Occipital lobe (tissue), 2 donors: Measurements from ENCODE around the gene KRTAP9-6. TPM values are rescaled to one million over a fixed set of nuclear protein-coding genes. Genes with fewer than 3 reads are reported as not detected.
"Not testable (repeated sequence)": the region's sequence is repeated elsewhere in the genome, so short reads cannot be mapped to it uniquely, and the experiment has no call there.

Experiments
- DNase-seq: peaks from one replicate; lab custom pipeline; 2025; lab: John Stamatoyannopoulos, UW
- total RNA-seq: library from RNA; depleted of rRNA; stranded (reverse); fragments of >200 nt; gene quantifications from one replicate; pipeline ENCODE4 v1.2.3, GENCODE V29; 2014

KRTAP9-6 gene, protein sequence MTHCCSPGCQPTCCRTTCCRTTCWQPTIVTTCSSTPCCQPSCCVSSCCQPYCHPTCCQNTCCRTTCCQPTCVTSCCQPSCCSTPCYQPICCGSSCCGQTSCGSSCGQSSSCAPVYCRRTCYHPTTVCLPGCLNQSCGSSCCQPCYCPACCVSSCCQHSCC
- not detected for total RNA-seq

DNA sequence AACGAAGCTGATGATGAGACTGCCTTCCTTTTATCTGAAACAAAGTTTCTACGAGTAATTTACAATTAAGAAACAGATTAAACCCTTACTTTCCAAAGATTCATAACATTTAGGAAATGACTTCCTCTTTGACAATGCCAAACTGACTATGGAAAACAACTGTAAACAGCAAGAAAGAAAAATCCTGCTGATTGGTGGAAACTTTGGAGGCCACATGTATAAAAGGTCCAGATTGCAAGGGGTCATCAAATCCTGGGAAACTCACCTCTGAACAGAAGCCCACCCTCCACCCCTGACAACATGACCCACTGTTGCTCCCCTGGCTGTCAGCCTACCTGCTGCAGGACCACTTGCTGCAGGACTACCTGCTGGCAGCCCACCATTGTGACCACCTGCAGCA lies at the start of gene KRTAP9-6:
KRTAP9-6 (plus strand) TSS at position 301 of the 400 bp plus-strand sequence; CDS start at position 301, 0 bp downstream.
- DNase-seq, result no peak

DNA sequence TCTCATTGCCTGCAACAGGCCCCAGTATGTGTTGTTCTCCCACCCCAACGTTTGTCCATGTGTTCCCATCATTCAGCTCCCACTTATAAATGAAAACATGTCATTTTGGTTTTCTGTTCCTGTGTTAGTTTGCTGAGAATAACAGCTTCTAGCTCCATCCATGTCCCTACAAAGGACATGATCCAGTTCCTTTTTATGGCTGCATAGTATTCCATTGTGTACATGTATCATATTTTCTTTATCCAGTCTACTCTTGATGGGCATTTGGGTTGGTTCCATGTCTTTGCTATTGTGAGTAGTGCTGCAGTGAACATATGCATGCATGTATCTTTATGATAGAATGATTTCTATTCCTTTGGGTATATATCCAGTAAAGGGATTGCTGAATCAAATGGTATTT lies 49.5 kb upstream of the KRTAP9-6 start:
- DNase-seq, result no peak

DNA sequence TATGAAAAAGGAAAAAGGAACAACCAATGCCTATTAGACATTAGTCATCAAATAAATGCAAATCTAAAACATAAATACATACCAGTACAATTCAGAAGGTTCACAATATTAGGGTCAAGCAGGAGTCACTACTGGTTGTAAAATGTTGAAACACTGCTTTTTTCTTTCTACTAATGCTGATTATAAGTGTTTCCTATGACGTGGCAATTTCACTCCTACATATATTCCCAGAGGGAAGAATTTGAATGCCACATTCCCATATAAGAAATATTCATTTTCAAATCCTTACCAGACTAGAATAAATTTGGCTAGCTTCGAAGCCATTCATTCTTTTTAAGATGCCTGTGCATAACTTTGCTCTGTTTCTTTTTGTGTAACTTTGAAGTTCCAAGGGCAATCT lies 41.4 kb upstream of the KRTAP9-6 start:
- DNase-seq, result no peak

DNA sequence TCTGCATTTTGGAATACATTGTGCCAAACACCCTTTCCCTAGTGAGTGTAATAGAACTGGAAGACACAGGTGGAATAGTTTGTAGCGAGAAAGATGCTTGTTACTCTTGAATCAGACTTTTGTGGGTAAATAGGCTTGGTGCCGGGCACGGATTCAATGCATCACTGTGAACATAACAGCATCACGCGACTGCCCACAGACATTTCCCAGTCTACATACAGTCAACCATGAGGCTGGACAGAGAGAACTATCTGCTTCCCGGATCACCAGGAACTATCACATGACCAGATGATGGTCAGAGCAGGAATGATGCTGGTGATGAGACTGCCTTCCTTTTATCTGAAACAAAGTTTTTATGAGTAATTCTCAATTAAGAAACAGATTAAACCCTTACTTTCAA lies 39.1 kb upstream of the KRTAP9-6 start:
- DNase-seq, result no peak

DNA sequence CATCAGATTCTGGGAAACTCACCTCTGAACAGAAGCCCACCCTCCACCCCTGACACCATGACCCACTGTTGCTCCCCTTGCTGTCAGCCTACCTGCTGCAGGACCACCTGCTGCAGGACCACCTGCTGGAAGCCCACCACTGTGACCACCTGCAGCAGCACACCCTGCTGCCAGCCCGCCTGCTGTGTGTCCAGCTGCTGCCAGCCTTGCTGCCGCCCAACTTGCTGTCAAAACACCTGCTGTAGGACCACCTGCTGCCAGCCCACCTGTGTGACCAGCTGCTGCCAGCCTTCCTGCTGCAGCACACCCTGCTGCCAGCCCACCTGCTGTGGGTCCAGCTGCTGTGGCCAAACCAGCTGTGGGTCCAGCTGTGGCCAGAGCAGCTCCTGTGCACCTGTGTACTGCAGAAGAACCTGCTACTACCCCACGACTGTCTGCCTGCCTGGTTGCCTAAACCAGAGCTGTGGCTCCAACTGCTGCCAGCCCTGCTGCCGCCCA lies 38.5 kb upstream of the KRTAP9-6 start, which contains the start of gene KRTAP9-2:
KRTAP9-2 (plus strand) TSS at position 51 of the 498 bp plus-strand sequence; CDS start at position 58, 7 bp downstream.
- DNase-seq, result not testable (repeated sequence)

DNA sequence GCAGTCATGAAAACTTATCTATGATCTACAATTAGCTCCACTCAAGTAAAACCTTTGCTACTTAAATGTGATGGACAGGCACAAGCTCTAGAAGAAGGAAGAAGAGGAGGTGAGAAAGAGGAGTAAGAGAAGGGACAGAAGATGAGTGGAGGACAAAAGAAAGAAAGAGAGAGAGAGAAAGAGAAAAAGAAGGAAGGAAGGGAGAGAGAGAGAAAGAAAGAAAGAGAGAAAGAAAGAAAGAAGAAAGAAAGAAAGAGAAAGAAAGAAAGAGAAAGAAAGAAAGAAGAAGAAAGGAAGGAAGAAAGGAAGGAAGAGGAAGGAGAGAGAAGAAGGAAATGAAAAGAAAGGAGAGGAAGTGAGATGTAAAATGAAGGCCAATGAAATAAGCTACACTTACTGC lies 35.1 kb upstream of the KRTAP9-6 start:
- no peak for DNase-seq

DNA sequence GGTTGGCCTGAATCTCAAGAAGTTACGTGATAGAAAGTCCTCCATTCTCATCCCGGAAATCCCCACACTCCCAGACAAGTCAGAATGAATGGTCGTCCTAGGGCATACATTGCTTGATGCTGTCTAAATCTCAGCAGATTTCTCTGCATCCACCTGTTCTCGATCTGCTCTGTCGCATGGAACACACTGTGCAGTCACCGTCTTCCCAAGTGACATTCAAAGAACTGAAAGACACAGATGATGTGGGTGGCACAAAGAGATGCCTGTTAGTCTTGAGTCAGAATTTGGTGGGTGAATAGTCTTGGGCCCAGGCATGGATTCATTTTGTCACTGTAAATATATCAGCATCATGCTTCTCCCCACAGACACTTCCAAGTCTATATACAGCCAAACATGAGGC lies 33.4 kb upstream of the KRTAP9-6 start:
- DNase-seq, result no peak

DNA sequence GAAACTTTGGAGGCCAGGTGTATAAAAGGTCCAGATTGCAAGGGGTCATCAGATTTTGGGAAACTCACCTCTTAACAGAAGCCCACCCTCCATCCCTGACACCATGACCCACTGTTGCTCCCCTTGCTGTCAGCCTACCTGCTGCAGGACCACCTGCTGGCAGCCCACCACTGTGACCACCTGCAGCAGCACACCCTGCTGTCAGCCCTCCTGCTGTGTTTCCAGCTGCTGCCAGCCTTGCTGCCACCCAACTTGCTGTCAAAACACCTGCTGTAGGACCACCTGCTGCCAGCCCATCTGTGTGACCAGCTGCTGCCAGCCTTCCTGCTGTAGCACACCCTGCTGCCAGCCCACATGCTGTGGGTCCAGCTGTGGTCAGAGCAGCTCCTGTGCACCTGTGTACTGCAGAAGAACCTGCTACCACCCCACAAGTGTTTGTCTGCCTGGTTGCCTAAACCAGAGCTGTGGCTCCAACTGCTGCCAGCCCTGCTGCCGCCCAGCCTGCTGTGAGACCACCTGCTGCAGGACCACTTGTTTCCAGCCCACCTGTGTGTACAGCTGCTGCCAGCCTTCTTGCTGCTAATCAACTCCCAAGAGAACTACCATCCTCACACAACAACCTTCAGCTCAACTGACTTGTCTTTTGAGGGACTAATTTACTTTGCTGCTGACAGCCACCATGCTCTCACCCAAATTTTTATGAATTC lies 32.6 kb upstream of the KRTAP9-6 start, which contains the start of gene KRTAP9-3:
KRTAP9-3 (plus strand) TSS at position 51 of the 707 bp plus-strand sequence; CDS start at position 104, 53 bp downstream.
- not testable (repeated sequence) for DNase-seq

DNA sequence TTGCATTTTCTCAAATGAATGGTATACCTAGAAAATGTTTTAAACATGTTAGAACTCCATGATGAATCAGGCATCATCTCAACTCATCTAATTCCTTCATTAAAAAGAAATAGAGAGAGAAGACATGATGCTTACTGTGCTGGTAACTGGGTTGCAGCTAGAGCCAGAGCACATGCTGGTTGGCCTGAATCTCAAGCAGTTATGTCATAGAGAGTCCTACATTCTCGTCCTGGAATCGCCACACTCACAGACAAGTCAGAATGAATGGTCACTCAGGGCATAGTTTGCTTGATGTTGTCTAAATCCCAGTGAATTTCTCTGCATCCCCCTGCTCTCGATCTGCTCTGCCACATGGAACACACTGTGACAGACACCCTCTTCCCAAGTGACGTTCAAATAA lies 28.1 kb upstream of the KRTAP9-6 start:
- not testable (repeated sequence) for DNase-seq

DNA sequence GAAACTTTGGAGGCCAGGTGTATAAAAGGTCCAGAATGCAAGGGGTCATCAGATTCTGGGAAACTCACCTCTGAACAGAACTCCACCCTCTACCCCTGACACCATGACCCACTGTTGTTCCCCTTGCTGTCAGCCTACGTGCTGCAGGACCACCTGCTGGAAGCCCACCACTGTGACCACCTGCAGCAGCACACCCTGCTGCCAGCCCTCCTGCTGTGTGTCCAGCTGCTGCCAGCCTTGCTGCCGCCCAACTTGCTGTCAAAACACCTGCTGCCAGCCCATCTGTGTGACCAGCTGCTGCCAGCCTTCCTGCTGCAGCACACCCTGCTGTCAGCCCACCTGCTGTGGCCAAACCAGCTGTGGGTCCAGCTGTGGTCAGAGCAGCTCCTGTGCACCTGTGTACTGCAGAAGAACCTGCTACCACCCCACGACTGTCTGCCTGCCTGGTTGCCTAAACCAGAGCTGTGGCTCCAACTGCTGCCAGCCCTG lies 27.2 kb upstream of the KRTAP9-6 start, which contains the start of gene KRTAP9-8:
KRTAP9-8 (plus strand) TSS at position 51 of the 489 bp plus-strand sequence; CDS start at position 104, 53 bp downstream.
- DNase-seq, result not testable (repeated sequence)

DNA sequence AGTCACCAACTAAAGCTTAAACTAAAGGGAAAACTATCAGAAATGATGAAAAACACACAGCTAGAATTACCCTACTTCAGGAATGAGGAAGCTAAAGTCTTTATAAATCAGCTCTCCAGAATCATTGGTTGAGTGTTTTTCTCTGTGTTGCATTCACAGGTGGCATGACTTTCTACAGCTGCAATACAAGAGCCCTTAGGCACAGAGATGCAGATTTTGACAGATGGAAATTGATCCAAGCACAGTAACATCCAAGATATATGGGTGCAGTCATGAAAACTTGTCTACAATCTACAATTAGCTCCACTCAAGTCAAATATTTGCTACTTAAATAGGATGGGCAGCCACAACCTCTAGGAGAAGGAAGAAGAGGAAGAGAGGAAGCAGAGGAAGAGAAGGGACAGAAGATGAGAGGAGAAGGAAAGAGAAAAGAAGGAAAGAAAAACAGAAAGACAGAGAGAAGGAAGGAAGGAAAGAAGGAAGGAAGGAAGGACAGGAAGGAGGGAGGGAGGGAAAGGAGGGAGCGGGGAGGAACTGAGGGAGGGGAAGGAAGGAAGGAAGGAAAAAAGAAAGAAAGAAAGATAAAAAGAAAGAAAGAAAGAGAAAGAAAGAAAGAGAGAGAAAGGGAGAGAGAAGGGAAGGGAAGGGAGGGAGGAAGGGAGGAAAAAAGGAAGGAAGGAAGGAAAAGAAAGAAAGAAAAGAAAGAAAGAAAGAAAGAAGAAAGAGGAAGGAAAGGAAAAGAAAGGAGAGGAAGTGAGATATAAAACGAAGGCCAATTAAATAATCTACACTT lies 18.0 kb upstream of the KRTAP9-6 start:
- DNase-seq, result not testable (repeated sequence)

DNA sequence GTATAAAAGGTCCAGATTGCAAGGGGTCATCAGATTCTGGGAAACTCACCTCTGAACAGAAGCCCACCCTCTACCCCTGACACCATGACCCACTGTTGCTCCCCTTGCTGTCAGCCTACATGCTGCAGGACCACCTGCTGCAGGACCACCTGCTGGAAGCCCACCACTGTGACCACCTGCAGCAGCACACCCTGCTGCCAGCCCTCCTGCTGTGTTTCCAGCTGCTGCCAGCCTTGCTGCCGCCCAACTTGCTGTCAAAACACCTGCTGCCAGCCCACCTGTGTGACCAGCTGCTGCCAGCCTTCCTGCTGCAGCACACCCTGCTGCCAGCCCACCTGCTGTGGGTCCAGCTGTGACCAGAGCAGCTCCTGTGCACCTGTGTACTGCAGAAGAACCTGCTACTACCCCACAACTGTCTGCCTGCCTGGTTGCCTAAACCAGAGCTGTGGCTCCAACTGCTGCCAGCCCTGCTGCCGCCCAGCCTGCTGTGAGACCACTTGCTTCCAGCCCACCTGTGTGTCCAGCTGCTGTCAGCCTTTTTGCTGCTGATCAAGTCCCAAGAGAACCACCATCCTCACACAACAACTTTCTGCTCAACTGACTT lies 15.4 kb upstream of the KRTAP9-6 start, which contains the start of gene KRTAP9-4:
KRTAP9-4 (plus strand) TSS at position 51 of the 604 bp plus-strand sequence; CDS start at position 85, 34 bp downstream.
- not testable (repeated sequence) for DNase-seq

DNA sequence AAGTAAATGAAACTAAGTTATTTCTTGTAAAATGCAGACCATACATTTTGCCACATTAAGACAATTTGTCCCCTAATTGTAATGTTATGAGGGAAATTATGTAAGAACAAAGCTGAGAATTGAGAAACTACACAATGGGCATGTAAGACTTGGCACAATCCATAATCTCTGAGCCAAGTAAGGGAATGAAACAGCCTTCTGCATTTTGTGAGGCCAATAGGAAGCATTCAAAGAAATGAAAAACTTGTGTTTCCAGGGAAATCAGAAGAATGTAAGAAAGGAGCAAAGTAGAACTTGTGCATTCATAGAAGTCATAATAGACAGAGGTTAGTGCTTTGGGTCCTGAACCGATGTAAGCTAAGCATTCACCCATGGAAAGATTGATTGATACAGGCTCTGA lies 13.9 kb upstream of the KRTAP9-6 start:
- DNase-seq, result no peak

DNA sequence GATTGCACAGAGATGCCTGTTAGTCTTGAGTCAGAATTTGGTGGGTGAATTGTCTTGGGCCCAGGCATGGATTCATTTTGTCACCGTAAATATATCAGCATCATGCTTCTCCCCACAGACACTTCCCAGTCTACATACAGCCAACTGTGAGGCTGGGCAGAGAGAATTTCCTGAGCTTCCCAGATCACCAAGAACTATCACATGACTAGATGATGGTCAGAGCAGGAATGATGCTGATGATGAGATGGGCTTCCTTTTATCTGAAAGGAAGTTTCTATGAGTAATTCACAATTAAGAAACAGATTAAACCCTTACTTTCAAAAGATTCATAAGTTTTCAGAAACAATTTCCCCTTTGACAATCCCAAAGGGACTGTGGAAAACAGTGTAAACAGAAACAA lies 10.3 kb upstream of the KRTAP9-6 start:
- no peak for DNase-seq

DNA sequence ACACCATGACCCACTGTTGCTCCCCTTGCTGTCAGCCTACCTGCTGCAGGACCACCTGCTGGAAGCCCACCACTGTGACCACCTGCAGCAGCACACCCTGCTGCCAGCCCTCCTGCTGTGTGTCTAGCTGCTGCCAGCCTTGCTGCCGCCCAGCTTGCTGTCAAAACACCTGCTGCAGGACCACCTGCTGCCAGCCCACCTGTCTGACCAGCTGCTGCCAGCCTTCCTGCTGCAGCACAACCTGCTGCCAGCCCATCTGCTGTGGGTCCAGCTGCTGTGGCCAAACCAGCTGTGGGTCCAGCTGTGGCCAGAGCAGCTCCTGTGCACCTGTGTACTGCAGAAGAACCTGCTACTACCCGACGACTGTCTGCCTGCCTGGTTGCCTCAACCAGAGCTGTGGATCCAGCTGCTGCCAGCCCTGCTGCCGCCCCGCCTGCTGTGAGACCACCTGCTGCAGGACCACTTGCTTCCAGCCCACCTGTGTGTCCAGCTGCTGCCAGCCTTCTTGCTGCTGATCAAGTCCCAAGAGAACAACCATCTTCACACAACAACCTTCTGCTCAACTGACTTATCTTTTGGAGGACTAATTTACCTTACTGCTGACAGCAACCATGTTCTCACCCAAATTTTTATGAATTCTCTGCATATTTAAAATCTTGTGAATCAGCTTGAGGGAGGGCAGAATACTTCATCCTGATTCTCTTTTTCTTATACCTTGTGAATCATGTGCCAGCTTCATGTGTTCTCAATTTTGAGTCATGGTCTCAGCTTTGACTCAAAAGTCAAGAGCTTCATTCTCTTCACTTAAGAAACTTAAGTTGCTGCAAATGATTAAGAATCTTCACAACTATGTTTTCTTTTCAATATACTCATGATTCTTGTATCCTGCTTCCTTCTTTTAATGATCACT lies 9.5 kb upstream of the KRTAP9-6 start, which contains the start of gene KRTAP9-9:
KRTAP9-9 (plus strand) TSS at position 4 of the 910 bp plus-strand sequence.
- not testable (repeated sequence) for DNase-seq

DNA sequence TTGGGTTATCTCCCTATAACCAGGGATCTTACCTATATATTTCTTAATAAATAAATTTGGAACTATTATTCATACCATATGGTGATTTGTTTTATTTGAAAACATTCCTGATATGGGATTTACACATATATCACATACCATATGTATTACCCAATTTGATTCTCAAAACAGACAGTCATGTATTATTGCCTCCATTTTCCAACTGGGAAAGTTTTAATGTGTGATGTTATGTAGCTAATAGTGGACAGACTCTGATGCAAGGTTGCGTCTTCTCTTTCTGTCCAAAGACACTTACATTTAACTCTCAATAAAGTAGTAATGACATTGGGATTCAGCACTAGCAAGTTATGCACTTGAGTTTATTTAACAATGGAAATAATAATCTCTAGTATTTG lies 8.9 kb upstream of the KRTAP9-6 start:
- DNase-seq, result no peak

DNA sequence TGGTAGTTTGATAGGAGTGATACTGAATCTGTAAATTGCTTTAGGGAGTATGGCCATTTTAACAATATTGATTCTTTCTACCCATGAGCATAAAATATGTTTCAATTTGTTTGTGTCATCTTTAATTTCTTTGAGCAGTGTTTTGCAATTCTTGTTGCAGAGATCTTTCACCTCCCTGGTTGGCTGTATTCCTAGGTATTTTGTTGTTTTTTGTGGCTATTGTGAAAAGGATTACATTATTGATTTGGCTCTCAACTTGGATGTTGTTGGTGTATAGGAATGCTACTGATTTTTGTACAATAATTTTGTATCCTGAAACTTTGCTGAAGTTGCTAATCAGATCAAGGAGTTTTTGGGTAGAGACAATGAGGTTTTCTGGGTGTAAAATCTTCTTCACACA lies 6.8 kb upstream of the KRTAP9-6 start:
- no peak for DNase-seq

DNA sequence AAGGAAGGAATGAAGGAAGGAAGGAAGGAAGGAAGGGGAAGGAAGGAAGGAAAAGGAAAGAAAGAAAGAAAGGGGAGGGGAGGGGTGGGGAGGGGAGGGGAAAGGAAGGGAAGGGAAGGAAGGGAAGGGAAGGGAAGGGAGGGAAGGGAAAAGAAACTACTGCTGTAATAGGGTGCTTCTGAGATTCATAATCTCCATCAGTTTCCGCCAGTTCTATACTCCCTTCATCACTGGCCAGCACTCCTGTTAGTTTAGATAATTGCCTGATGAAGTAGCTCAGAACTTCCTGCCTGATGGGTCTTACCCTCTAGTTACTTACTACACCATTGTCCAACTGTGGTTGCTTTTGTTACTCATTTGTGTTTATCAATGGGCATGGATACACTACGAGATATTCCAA lies 2.0 kb upstream of the KRTAP9-6 start:
- DNase-seq, result no peak

DNA sequence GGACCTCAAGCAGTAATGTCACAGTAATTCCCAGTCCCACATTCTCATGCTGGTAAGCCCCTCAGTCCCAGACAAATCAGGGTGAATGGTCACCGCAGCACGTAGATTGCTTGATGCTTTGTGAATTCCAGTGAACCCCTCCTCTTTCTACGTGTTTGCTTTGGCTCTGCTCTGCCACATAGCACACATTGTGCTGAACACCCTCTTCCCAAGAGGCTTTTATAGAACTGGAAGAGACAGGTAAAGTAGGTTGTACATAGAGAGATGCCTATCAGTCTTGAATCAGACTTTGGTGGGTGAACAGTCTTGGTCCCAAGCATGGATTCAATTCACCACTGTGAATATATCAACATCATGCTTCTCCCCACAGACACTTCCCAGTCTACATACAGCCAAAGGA lies 579 bp upstream of the KRTAP9-6 start:
- DNase-seq, result no peak

DNA sequence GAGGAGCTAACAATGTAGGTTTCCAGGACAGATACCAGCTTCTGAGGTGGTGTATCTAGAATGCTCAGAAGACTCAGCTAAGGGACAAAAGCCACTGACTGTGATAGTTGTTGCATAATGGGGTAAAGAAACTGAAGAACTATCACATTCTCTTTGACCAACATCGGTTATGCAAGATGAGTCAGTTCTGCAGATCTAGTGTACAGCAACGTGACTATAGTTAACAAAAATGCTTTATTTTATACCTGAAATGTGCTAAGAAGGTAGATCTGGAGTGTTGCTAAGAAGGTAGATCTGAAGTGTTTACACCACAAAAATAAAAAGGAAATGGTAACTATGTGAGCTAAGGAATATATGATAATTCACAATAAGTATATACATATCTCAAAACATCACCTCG lies 2.5 kb downstream of the KRTAP9-6 start:
- DNase-seq, result no peak
